Type B pancreatic cell (in vitro differentiated cells): ENCODE results near the gene ACVR2A. TPM values are rescaled to one million over a fixed set of nuclear protein-coding genes. Genes with fewer than 3 reads are reported as not detected.

Source experiments
- DNase-seq: peaks from one replicate; pipeline ENCODE4 v3.0.0; 2021; ENCODE audit warnings: mixed read lengths; ENCODE audit not compliant: unreplicated experiment; ENCODE audit errors: extremely low spot score
- H3K27ac Mint-ChIP-seq: 2 replicates; pipeline ENCODE4 v1.8.0; 2021; ENCODE audit warnings: mild to moderate bottlenecking, mixed read lengths
- H3K27me3 Mint-ChIP-seq: 2 replicates; pipeline ENCODE4 v1.8.0; 2021; ENCODE audit warnings: mixed read lengths
- H3K36me3 Mint-ChIP-seq: 2 replicates; pipeline ENCODE4 v1.8.0; 2021; ENCODE audit warnings: mixed read lengths
- H3K4me1 Mint-ChIP-seq: one replicate; pipeline ENCODE4 v1.8.0; 2021; ENCODE audit warnings: mixed read lengths; ENCODE audit not compliant: unreplicated experiment
- H3K4me3 Mint-ChIP-seq: 2 replicates; pipeline ENCODE4 v1.8.0; 2021; ENCODE audit warnings: mild to moderate bottlenecking, mixed read lengths
- H3K9me3 Mint-ChIP-seq: 2 replicates; pipeline ENCODE4 v1.8.0; 2021; ENCODE audit warnings: mixed read lengths
- CTCF ChIP-seq: fragments of 200-600 bp; sonication (generic); conservative IDR thresholded peaks from 2 replicates; pipeline ENCODE4 v1.5.0; 2021; ENCODE audit warnings: antibody characterized with exemption, mild to moderate bottlenecking
- total RNA-seq: library from RNA; stranded (reverse); gene quantifications from 2 replicates; pipeline ENCODE4 v1.2.1, GENCODE V29; 2021; ENCODE audit warnings: low replicate concordance

The ACVR2A gene
- total RNA-seq, 1 donor from 2014 or later, result 31.9 TPM

DNA sequence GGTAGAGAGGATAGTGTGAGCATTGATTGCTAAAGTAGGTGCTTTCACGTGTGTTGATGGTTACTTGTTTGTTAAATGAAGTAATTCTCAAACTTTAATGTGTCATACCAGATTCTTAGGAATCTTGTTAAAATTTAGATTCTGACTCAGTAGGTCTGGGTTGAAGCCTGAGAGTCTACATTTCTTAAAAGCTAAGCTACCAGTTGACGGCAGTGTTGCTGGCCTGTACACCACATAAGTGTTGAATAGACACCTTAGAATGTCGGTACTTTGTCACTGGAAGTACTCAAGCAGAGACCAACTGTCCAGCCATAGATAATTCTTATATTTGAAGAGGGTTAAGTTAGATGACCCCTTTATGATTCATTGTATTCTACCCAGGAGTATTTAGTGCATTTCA lies 79.8 kb downstream of the ACVR2A start:
- no peak for DNase-seq
- Mint-ChIP-seq H3K9me3 (no peaks in the 10 kb centered on the region), H3K27ac (no peak overlapping the region), H3K36me3 (peaks cover 25% of the 10 kb centered on the region), H3K4me3 (no peak overlapping the region), H3K4me1 (peaks cover 9% of the 10 kb centered on the region), H3K27me3 (no peaks in the 10 kb centered on the region)
- TF ChIP-seq CTCF, result no peak

- Mint-ChIP-seq H3K27me3 (no peaks in the 10 kb centered on the region), H3K9me3 (no peaks in the 10 kb centered on the region), H3K4me3 (no peak overlapping the region)
These were observed 81.1 kb downstream of the ACVR2A start for GRCh38 chr2:147925886-147926285.

GRCh38 chr2:147927053-147927588 lies 82.3 kb downstream of the ACVR2A start:
- no peak overlapping the region for H3K27ac Mint-ChIP-seq
- no peaks in the 10 kb centered on the region for H3K9me3 Mint-ChIP-seq

More at GRCh38 chr2:147925886-147926285, 81.1 kb downstream of the ACVR2A start:
- Mint-ChIP-seq H3K36me3 (peaks cover 22% of the 10 kb centered on the region), H3K4me1 (peaks cover 9% of the 10 kb centered on the region), H3K27ac (no peak overlapping the region)
- TF ChIP-seq CTCF, result no peak
- DNase-seq, result no peak

GRCh38 chr2:147933931-147934330 lies 89.1 kb downstream of the ACVR2A start:
- H3K9me3 Mint-ChIP-seq, result no peaks in the 10 kb centered on the region
- no peaks in the 10 kb centered on the region for H3K27me3 Mint-ChIP-seq
- no peak for DNase-seq
- H3K4me1 Mint-ChIP-seq, result no peaks in the 10 kb centered on the region
- H3K27ac Mint-ChIP-seq, result no peak overlapping the region
- no peak overlapping the region for H3K4me3 Mint-ChIP-seq
- peak; percentile 23 for TF ChIP-seq CTCF
- peaks cover 8% of the 10 kb centered on the region for H3K36me3 Mint-ChIP-seq

More at GRCh38 chr2:147927053-147927588, 82.3 kb downstream of the ACVR2A start:
- Mint-ChIP-seq H3K36me3 (peaks cover 20% of the 10 kb centered on the region), H3K27me3 (no peaks in the 10 kb centered on the region), H3K4me3 (no peak overlapping the region), H3K4me1 (peaks cover 9% of the 10 kb centered on the region)
- TF ChIP-seq CTCF, result no peak
- no peak for DNase-seq

GRCh38 chr2:147934881-147935620 lies 90.2 kb downstream of the ACVR2A start:
- no peaks in the 10 kb centered on the region for H3K9me3 Mint-ChIP-seq
- H3K36me3 Mint-ChIP-seq, result peaks cover 8% of the 10 kb centered on the region

More at GRCh38 chr2:147934881-147935620, 90.2 kb downstream of the ACVR2A start:
- no peak for DNase-seq
- no peaks in the 10 kb centered on the region for H3K27me3 Mint-ChIP-seq
- no peak for TF ChIP-seq CTCF
- H3K4me3 Mint-ChIP-seq, result no peak overlapping the region
- H3K27ac Mint-ChIP-seq, result no peak overlapping the region
- H3K4me1 Mint-ChIP-seq, result no peaks in the 10 kb centered on the region
